ENCODE measurements around the gene STIM1.

DNA sequence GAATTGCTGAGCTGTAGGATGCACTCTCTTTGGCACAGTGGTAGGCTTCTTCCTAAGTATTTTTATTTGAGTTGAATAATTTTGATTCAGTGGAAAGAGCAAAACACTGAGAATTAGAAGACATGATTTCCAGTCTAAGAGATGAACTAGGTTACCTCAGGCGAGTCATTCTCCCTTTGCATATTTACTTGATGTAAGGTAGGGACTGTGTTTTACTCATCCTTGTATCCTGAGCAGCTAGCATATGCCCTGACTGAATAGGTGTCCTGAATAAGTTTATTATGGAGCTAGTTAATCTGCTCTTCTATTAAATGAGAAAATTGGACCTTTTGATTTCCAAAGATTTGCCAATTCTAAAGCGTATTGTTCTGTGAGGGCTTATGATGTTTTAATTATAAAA is 50.7 kb downstream of the STIM1 start:
- TF ChIP-seq, protein P1, sequence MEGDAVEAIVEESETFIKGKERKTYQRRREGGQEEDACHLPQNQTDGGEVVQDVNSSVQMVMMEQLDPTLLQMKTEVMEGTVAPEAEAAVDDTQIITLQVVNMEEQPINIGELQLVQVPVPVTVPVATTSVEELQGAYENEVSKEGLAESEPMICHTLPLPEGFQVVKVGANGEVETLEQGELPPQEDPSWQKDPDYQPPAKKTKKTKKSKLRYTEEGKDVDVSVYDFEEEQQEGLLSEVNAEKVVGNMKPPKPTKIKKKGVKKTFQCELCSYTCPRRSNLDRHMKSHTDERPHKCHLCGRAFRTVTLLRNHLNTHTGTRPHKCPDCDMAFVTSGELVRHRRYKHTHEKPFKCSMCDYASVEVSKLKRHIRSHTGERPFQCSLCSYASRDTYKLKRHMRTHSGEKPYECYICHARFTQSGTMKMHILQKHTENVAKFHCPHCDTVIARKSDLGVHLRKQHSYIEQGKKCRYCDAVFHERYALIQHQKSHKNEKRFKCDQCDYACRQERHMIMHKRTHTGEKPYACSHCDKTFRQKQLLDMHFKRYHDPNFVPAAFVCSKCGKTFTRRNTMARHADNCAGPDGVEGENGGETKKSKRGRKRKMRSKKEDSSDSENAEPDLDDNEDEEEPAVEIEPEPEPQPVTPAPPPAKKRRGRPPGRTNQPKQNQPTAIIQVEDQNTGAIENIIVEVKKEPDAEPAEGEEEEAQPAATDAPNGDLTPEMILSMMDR (IDR thresholded peaks at IDR 0.05): no peak
- TF ChIP-seq NFYB (CRISPR knock-in tag; conservative IDR thresholded peaks at IDR 0.05; ENCODE audit: low read depth): no peak
- TF ChIP-seq CBFB (CRISPR knock-in tag; IDR thresholded peaks at IDR 0.05; ENCODE audit: low read depth): no peak

Measured in WTC11 (cell line).